GM19351 (cell line): Measurements from ENCODE around the gene ZMYM3.

Source experiments
- ATAC-seq: cut with Tn5 transposase; IDR thresholded peaks from one replicate; pipeline ENCODE4 v1.9.1; 2021; ENCODE audit warnings: mild to moderate bottlenecking, moderate library complexity; ENCODE audit not compliant: unreplicated experiment

ZMYM3 gene

GRCh38 chrX:71253253-71254091, 468 bp downstream of the ZMYM3 start:
- no peak for ATAC-seq

DNA sequence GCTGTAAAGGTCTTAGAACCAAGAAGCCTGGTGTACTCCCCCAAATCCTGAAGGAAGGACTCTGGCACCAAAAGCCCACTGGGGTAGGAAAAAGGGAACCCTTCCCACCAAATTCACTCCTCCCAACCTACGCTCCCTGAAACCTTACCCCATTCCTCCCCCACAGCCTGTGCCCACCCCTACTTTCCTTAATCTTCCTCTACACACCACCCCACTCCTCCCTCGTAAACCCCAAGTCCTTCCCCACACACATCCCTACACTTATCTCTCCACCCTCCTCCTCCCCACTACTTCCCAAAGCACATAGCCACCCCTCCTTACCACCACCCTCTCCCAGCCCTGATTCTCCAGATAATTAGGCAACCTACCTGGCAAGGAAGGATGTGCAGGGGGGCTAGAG, 1.7 kb downstream of the ZMYM3 start:
- ATAC-seq = no peak

DNA sequence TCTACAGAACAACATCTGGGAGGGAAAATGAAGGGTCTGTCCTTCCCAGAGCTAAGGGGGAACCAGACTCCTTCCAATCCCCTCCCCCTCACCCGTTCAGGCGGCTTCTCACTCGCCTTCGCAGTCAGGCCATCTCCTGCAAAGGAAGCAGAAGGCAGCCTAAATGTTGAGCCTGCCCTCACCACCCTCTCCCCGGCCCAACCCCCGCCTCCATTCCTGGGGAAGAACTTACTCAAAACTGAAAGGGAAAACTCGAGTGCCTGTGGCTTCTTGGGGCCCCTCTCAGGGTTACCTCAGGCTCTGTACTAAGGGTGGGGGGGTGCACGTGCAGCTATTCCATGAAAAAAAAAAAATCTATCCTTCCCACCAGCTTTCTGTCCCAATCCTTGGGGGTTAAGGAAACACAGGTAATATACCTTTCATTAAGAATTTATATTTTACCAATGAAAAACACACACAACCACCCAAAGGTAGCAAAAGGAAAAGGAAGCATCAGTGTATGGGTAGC, 2.4 kb downstream of the ZMYM3 start:
- ATAC-seq = no peak

DNA sequence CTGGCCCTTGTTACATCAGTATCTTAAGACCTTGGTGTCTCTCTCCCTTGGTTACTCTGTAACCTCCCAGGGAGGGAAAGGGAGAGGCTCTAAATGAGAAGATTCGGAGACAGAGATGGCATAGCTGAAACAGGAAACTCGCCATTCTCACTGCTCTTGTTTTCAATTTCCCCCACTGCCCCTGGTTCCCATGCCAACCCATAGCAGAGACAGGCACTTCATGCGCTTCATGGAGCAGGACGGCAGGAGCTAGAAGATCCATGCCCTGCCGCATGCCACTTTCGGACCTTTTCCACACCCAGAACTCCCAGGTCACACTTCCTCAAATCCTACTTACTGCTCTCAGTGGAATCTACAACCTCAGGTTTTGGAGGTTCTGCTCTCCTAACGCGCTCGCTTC, 3.1 kb downstream of the ZMYM3 start:
- ATAC-seq = no peak

DNA sequence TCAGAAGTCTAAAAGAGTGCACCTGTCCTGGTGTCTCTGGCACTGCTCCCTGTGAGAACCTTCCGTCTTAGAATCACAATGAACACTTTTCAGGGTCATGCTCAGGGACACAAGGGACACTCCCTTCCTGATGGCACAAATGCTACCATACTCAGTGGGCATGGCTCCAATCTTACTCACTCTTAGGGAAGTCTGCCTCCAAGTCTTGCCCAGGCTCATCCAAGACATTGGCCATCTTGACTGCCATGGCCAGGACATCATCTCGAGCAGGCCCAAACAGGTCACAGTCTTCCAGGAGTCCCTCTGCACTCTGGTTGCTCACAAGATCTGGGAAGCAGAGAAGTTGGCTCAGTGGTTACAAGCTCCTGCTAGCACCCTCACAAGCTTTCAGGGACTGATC, 8.8 kb downstream of the ZMYM3 start:
- ATAC-seq = no peak

- ATAC-seq = no peak
Measured at GRCh38 chrX:71244359-71245128, 9.4 kb downstream of the ZMYM3 start.

- no peak for ATAC-seq
Measured at GRCh38 chrX:71241301-71241700, 12.6 kb downstream of the ZMYM3 start.

DNA sequence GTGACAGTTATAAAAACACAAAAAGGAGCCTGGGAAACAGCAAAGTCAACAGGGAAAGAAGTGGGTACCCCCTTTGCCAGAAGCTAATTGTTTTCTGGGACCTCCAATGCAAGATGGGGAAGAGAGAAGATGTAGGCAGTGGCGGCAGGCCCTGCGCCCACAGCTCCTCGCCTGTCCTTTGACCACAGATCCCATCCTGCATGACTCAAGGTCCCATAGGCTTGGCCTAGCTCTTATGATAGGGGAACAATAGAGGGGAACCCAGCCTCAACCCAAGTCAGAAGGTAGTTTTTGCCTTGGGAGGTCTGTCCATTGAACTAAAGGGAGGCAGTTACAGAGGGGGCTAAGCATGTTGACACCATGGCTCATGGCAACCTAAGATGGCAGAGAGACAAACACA, 14.2 kb downstream of the ZMYM3 start:
- no peak for ATAC-seq

GRCh38 chrX:71236836-71237235, 17.1 kb downstream of the ZMYM3 start:
- ATAC-seq = no peak

DNA sequence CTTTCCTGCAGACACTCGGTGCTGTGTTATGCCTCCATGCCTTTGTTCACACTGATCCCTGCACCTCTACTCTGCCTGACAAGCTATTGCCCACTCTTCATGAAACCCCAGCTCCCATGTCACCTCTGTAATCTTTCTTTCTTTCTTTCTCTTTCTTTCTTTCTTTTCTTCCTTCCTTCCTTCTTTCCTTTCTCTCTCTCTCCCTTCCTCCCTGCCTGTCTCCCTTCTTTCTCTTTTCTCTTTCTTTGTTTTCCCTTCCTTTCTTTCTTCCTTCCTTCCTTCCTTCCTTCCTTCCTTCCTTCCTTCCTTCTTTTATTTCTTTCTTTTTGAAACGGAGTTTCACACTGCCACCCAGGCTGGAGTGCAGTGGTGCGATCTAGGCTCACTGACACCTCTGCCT, 18.5 kb downstream of the ZMYM3 start:
- ATAC-seq = no peak

- no peak for ATAC-seq
Measured at GRCh38 chrX:71228063-71228642, 25.8 kb downstream of the ZMYM3 start.

DNA sequence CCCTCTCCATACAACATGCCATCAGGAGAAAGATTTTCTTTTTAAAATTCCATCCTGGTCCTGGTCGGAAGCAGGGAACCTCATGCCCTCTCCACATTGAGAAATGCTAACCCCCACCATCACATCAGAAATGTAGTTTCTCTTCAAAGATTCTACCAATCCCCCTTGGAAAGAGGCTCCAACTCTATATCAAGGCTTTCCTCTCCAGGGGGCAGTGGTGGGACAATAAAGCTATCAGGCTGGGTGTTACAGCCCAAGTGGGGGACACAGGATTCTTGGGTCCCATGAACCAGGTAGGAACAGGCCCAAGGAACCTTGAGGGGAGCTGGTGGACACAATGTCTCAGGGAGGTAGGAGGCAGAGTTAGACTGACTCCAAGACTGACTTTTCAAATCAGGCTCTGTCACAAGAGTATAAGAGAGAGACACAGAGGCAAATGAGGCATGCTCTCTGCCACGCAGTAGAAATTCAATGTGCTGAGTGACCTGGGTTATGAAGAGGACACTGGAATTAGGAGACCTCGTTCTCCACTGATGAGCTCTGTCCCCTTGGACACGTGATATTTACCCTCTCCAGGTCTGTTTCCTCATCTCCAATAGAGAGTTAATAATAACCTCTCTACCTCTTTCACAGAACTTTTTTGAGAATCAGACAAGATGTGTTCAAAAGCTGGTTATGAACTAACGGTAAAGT, 26.4 kb downstream of the ZMYM3 start:
- no peak for ATAC-seq

GRCh38 chrX:71225676-71226075, 28.3 kb downstream of the ZMYM3 start:
- ATAC-seq = no peak

DNA sequence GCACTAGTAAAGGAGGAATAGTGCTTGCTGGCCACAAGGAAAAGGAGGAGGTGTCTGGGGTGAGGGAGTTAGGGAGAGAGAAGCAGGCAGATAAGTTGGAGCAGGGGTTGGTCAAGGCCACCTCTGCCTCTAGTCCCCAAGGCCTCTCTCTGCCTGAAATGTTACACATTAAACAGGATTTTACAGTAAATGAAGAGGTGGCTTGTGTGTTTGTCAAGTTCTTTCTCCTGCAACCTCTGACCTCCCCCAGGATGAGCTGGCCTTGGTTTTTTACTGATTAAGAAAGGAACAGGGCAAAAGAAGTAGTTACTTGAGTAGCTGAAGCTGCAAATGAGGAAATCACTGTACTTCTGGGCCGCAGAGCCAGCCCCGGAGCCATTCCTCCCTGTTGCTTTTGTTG, 28.9 kb downstream of the ZMYM3 start:
- ATAC-seq = no peak

DNA sequence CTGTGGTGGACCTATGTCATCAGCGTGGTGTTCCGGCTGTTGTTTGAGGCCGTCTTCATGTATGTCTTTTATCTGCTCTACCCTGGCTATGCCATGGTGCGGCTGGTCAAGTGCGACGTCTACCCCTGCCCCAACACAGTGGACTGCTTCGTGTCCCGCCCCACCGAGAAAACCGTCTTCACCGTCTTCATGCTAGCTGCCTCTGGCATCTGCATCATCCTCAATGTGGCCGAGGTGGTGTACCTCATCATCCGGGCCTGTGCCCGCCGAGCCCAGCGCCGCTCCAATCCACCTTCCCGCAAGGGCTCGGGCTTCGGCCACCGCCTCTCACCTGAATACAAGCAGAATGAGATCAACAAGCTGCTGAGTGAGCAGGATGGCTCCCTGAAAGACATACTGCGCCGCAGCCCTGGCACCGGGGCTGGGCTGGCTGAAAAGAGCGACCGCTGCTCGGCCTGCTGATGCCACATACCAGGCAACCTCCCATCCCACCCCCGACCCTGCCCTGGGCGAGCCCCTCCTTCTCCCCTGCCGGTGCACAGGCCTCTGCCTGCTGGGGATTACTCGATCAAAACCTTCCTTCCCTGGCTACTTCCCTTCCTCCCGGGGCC, 29.7 kb downstream of the ZMYM3 start:
- no peak for ATAC-seq

DNA sequence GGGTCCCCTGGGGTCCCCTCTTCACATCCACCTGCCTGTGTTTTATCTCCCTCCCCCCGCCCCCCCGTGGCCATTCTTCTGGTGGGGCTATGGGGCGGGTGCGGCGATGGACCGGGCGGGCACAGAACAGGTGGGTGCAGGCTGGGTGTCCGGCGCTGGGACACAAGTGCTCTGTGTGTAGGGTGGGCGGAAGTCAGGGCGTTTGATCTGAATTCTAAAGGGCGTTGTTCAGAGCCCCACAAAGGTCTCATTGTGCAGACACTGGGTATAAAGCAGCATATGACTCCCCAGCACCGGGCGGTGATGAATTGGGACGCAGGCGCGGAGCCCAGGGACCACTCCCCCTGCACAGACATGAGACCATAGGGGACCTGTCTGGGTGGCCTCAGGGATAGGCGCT, 31.0 kb downstream of the ZMYM3 start, which contains the start of gene GJB1:
TSS of gene GJB1 (plus strand) at position 296 of the 400 bp plus-strand sequence. CDS start 484 bp downstream, outside the sequence.
- ATAC-seq = no peak

- ATAC-seq = no peak
Measured at GRCh38 chrX:71221145-71221544, 32.8 kb downstream of the ZMYM3 start.

DNA sequence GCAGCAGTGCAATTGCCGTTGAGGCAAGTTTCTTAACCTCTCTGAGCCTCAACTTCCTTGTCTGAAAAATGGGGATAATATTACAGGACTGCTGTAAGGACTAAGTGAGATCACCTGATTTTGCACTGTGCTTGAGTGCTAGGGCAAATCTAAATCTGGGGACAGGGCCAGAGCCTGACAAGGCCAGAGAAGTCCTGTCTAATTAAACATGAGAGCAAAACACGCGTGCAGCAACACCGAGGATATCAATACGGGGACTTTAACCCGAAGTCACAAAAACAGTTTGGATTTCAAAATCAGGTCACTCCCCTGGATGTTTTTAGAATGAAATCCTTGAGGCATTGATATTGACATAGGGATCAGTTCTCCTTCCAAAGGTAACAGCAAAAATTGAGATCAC, 36.6 kb downstream of the ZMYM3 start:
- no peak for ATAC-seq

DNA sequence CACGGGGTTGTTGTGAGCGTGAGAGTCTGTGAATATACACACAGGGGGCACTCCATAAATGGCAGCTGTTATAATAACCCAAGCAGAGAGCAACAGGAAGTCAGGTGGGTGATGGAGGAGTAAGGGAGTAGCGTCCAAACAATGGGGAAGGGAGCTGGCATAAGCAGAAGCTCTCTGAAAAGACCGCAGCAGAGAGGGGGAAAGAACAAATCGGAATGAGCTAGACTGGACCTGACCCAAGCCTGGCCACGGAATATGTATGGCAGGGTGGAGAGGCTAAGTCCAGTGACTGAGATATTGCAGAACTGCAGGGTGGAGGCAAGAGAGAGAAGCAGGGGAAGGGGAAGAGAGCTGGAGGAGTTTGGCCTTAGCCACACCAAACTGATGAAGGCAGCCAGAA, 37.5 kb downstream of the ZMYM3 start:
- no peak for ATAC-seq

GRCh38 chrX:71215338-71215912, 38.5 kb downstream of the ZMYM3 start:
- ATAC-seq = no peak
